AG04450 (cell line): ENCODE data around the gene FUT7. TPM values are rescaled to one million over a fixed set of nuclear protein-coding genes. Genes with fewer than 3 reads are reported as not detected.
"Not testable (repeated sequence)": the region's sequence is repeated elsewhere in the genome, so short reads cannot be mapped to it uniquely, and the experiment has no call there.

Experiments
- CTCF ChIA-PET: fragments of 300-600, 350-600 bp; formaldehyde crosslinking; extraction: SDS; loops from one replicate; lab custom pipeline; 2022; ENCODE audit warnings: antibody characterized with exemption, inconsistent platforms; lab: Charles Lee
- POLR2A ChIA-PET: fragments of 350-600 bp; formaldehyde crosslinking; extraction: SDS; loops from one replicate; lab custom pipeline; 2021; ENCODE audit warnings: antibody characterized with exemption, inconsistent platforms; lab: Yijun Ruan, JAX
- DNase-seq: peaks from one replicate; pipeline ENCODE4 v3.0.0-alpha.2; 2011; ENCODE audit warnings: low read depth, low spot score
- H3K27ac ChIP-seq: one replicate; pipeline ENCODE4 v1.5.1; 2012; ENCODE audit warnings: low read depth, low read length, control low read depth
- H3K27me3 ChIP-seq: one replicate; pipeline ENCODE4 v1.6.0; 2012; ENCODE audit warnings: low read length; ENCODE audit not compliant: control insufficient read depth, insufficient read depth
- H3K4me3 ChIP-seq: 2 replicates; pipeline ENCODE4 v1.5.1; 2011; ENCODE audit warnings: mild to moderate bottlenecking, low read depth, low read length, control low read depth
- H3K9me3 ChIP-seq: 2 replicates; pipeline ENCODE4 v1.5.1; 2012; ENCODE audit warnings: low read length; ENCODE audit not compliant: control insufficient read depth, insufficient read depth
- polyA plus RNA-seq: library from polyadenylated mRNA; depleted of rRNA; stranded (reverse); fragments of >200 nt; gene quantifications from 2 replicates; pipeline ENCODE4 v1.2.3, GENCODE V29; 2011
- TF ChIP-seq, protein P1 (sequence below): IDR thresholded peaks from 2 replicates; pipeline ENCODE4 v1.5.1; 2011; ENCODE audit warnings: low read depth, low read length, control low read depth, inconsistent platforms

Gene FUT7
- polyA plus RNA-seq, 1 experiment, result not detected

GRCh38 chr9:137007816-137008270 is 24.0 kb downstream of the FUT7 start:
- Histone ChIP-seq H3K9me3 (peaks cover 18% of the 10 kb centered on the region; the same call in 1 of the 2 replicates), H3K27ac (no peak overlapping the region), H3K27me3 (peaks cover under 1% of the 10 kb centered on the region), H3K4me3 (no peak overlapping the region)
- ChIA-PET CTCF (interaction anchor here (1.1 to 1.6 kb wide), 3 partner anchors 21 to 41 kb away, joined by 3 to 8 read pairs (median 6); no protein-coding TSS in a partner anchor), POLR2A (interaction anchor here (0.9 kb wide), 1 partner anchor 14 kb away, joined by 5 read pairs; no protein-coding TSS in a partner anchor)
- DNase-seq, result no peak
- TF ChIP-seq, protein P1, sequence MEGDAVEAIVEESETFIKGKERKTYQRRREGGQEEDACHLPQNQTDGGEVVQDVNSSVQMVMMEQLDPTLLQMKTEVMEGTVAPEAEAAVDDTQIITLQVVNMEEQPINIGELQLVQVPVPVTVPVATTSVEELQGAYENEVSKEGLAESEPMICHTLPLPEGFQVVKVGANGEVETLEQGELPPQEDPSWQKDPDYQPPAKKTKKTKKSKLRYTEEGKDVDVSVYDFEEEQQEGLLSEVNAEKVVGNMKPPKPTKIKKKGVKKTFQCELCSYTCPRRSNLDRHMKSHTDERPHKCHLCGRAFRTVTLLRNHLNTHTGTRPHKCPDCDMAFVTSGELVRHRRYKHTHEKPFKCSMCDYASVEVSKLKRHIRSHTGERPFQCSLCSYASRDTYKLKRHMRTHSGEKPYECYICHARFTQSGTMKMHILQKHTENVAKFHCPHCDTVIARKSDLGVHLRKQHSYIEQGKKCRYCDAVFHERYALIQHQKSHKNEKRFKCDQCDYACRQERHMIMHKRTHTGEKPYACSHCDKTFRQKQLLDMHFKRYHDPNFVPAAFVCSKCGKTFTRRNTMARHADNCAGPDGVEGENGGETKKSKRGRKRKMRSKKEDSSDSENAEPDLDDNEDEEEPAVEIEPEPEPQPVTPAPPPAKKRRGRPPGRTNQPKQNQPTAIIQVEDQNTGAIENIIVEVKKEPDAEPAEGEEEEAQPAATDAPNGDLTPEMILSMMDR, result no peak

- TF ChIP-seq, protein P1, result no peak
- H3K27ac ChIP-seq, result peak overlapping the region; percentile 21
- CTCF ChIA-PET, result interaction anchor here (0.5 to 1.6 kb wide), 4 partner anchors 22 to 286 kb away, joined by 3 to 8 read pairs (median 5); no protein-coding TSS in a partner anchor
- peaks cover 2% of the 10 kb centered on the region for H3K27me3 ChIP-seq
- DNase-seq, result peak; percentile 44
- POLR2A ChIA-PET, result interaction anchor here (0.9 kb wide), 1 partner anchor 14 kb away, joined by 5 read pairs; no protein-coding TSS in a partner anchor
- H3K4me3 ChIP-seq, result no peak overlapping the region
- peaks cover 16% of the 10 kb centered on the region; the same call in 1 of the 2 replicates for H3K9me3 ChIP-seq
Measured at GRCh38 chr9:137007108-137007815, 24.6 kb downstream of the FUT7 start.

DNA sequence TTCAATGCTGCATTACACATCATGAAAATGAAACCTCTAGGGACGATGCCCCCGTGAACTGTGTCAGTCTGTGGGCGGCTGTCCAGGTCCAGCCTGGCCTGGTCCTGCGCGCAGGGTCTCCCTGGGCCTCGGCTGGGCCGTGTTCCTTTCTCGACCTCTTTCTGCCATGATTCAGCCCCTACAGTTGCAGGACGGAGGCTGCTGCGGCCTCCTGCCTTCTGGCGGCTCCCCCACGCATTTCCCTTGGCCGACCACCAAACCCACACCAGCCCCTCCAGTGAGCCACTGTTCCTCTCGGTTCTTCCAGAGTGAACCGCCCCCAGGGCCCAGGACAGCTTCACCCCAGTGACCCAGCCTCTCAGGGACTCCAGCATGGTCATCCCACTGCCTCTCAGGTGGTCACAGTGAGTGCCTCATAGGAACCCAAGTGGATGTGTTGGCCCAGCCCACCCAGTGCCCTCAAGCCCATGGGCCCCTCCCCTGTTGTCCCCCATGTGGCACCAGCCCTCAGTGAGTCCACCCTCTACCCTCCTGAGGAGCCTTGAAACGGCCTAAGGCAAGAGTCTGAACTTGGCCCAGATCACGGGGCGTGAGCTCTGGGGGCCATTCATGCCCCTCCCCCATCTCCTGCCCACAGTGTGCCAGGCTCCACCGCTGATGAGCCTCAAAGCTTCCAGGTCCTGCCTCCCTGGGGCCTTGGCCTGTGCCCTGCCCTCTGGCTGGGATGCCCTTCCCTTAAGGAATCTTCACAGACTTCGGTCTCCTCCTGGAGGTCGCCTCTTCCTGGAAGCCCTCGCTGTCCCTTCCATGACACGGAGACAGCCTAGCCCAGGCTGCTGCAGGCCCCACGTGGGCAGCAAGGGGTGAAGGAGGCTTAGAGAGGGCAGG is 25.5 kb downstream of the FUT7 start:
- Histone ChIP-seq H3K27ac (no peak overlapping the region), H3K4me3 (no peak overlapping the region), H3K9me3 (peaks cover 15% of the 10 kb centered on the region; the same call in 1 of the 2 replicates), H3K27me3 (peaks cover 5% of the 10 kb centered on the region)
- TF ChIP-seq, protein P1, result no peak
- DNase-seq, result no peak
- CTCF ChIA-PET, result interaction anchor here (1.5 to 1.6 kb wide), 2 partner anchors 23 to 28 kb away, joined by 6 to 8 read pairs; no protein-coding TSS in a partner anchor
- POLR2A ChIA-PET, result no interaction called here

GRCh38 chr9:137004285-137004684 is 27.6 kb downstream of the FUT7 start:
- DNase-seq, H3K27me3 ChIP-seq, H3K9me3 ChIP-seq, CTCF ChIA-PET, H3K4me3 ChIP-seq, POLR2A ChIA-PET, H3K27ac ChIP-seq: not testable (repeated sequence)
- TF ChIP-seq, protein P1, result peak; percentile 26
